ENCODE measurements around the gene TNNI3. TPM values are rescaled to one million over a fixed set of nuclear protein-coding genes. Genes with fewer than 3 reads are reported as not detected.

TNNI3 gene
- total RNA-seq, 2 donors from 2014 or later, result 9.8 to 14.2 TPM

DNA sequence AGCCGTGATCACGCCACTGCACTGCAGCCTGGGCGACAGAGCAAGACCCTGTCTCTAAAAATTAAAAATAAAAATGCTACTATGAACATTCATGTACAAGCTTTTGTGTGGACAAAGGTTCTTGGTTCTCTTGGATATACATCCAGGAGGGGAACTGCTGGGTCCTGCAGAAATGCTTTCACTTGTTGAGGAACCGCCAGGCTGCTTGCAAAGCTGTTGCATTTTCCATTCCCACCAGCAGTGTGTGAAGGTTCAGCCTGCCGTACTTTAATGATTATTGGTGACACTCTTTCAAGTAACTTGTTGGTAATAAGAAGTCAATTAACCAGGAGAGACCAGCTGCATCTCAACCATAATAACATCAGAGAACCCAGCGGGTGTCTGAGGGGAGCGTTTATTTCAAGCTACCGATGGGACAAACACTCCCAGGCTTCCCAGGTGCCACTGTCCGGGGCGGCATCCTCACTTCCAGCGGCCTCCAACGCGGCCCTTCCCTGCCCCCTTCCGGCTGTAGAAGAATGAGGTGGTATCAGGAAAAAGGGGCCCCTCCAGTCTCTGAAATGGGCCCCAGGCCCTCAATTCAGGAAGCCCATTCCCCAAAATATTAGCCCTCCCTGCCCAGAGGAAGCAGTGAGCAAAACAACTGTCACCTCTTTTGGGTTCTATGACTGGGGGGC, 24.9 kb downstream of the TNNI3 start:
- Histone ChIP-seq H3K9ac (ENCODE audit: extremely low read depth, low read length, poor library complexity, severe bottlenecking) (no peak overlapping the region), H3K4me3 (ENCODE audit: low read length) (no peak overlapping the region), H3K4me1 (ENCODE audit: control insufficient read depth, insufficient read depth, low read length) (no peaks in the 10 kb centered on the region), H3K27me3 (ENCODE audit: control insufficient read depth, insufficient read depth, low read length, poor library complexity, severe bottlenecking) (no peaks in the 10 kb centered on the region), H3K27ac (ENCODE audit: low read depth, low read length) (no peak overlapping the region), H3K36me3 (ENCODE audit: control insufficient read depth, insufficient read depth, low read length) (no peaks in the 10 kb centered on the region), H3K9me3 (ENCODE audit: control insufficient read depth, low read length) (no peaks in the 10 kb centered on the region)
- 83 to 95% methylated on average over 8 to 13 of the region's 14 CpGs for WGBS, 2 experiments (ENCODE audit: insufficient coverage in 1 of 2, insufficient read length in 1 of 2)
- Mint-ChIP-seq H3K27ac (no peak overlapping the region), H3K4me1 (no peaks in the 10 kb centered on the region), H3K36me3 (ENCODE audit: low read depth) (no peaks in the 10 kb centered on the region), H3K9me3 (no peaks in the 10 kb centered on the region), H3K27me3 (ENCODE audit: insufficient read depth) (peaks cover 2% of the 10 kb centered on the region), H3K4me3 (no peak overlapping the region)
- TF ChIP-seq, protein P1, sequence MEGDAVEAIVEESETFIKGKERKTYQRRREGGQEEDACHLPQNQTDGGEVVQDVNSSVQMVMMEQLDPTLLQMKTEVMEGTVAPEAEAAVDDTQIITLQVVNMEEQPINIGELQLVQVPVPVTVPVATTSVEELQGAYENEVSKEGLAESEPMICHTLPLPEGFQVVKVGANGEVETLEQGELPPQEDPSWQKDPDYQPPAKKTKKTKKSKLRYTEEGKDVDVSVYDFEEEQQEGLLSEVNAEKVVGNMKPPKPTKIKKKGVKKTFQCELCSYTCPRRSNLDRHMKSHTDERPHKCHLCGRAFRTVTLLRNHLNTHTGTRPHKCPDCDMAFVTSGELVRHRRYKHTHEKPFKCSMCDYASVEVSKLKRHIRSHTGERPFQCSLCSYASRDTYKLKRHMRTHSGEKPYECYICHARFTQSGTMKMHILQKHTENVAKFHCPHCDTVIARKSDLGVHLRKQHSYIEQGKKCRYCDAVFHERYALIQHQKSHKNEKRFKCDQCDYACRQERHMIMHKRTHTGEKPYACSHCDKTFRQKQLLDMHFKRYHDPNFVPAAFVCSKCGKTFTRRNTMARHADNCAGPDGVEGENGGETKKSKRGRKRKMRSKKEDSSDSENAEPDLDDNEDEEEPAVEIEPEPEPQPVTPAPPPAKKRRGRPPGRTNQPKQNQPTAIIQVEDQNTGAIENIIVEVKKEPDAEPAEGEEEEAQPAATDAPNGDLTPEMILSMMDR (conservative IDR thresholded peaks at IDR 0.05), result peak; percentile 63
- no peak for DNase-seq

DNA sequence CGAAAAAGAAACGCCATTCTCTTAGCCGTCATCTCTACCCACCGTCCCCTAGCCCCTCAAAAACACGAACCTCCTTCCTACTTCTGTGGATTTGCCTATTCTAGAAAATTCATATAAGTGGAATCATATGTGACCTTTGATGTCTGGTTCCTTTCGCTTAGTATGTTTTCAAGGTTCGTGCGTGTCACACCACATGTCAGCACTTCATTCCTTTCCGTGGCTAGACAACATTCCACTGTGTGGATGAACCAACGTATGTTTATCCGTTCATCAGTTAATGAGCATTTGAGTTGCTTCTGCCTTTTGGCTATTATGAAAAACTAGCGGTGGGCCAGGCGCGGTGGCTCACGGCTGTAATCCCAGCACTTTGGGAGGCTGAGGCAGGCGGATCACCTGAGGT, 26.1 kb downstream of the TNNI3 start:
- Mint-ChIP-seq H3K4me1 (no peaks in the 10 kb centered on the region), H3K4me3 (no peak overlapping the region), H3K27ac (no peak overlapping the region), H3K36me3 (ENCODE audit: low read depth) (no peaks in the 10 kb centered on the region), H3K27me3 (ENCODE audit: insufficient read depth) (peaks cover 9% of the 10 kb centered on the region), H3K9me3 (no peaks in the 10 kb centered on the region)
- Histone ChIP-seq H3K9ac (ENCODE audit: extremely low read depth, low read length, poor library complexity, severe bottlenecking) (no peak overlapping the region), H3K4me1 (ENCODE audit: control insufficient read depth, insufficient read depth, low read length) (no peaks in the 10 kb centered on the region), H3K27me3 (ENCODE audit: control insufficient read depth, insufficient read depth, low read length, poor library complexity, severe bottlenecking) (no peaks in the 10 kb centered on the region), H3K4me3 (ENCODE audit: low read length) (no peak overlapping the region), H3K27ac (ENCODE audit: low read depth, low read length) (no peak overlapping the region), H3K36me3 (ENCODE audit: control insufficient read depth, insufficient read depth, low read length) (no peaks in the 10 kb centered on the region), H3K9me3 (ENCODE audit: control insufficient read depth, low read length) (no peaks in the 10 kb centered on the region)
- TF ChIP-seq, protein P1 (conservative IDR thresholded peaks at IDR 0.05), result no peak
- WGBS, 2 experiments (ENCODE audit: insufficient coverage in 1 of 2, insufficient read length in 1 of 2), result 94 to 97% methylated on average over 14 to 15 of the region's 16 CpGs
- no peak for DNase-seq

DNA sequence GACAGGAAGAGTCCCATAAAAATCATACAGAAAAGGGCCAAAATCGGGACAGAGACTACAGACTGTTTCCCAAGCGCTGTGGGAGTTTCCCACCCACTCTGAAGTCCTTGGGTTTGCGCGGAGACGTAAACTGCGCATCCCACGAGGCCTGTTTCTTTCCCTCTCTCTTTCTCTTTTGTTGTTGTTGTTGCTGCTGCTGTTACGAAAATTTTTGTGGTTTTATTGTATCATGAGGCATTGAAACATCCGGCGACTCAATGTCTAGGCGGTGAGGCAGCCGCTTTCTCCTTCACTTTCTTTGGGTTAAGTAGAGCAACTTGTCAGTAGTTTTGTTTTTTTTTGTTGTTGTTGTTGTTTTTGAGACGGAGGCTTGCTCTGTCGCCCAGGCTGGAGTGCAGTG, 38.5 kb downstream of the TNNI3 start:
- DNase-seq, result no peak
- 90 to 91% methylated on average over 8 to 14 of the region's 14 CpGs for WGBS, 2 experiments (ENCODE audit: insufficient coverage in 1 of 2, insufficient read length in 1 of 2)
- Histone ChIP-seq H3K9ac (ENCODE audit: extremely low read depth, low read length, poor library complexity, severe bottlenecking) (no peak overlapping the region), H3K36me3 (ENCODE audit: control insufficient read depth, insufficient read depth, low read length) (no peaks in the 10 kb centered on the region), H3K27ac (ENCODE audit: low read depth, low read length) (no peak overlapping the region), H3K9me3 (ENCODE audit: control insufficient read depth, low read length) (no peaks in the 10 kb centered on the region), H3K27me3 (ENCODE audit: control insufficient read depth, insufficient read depth, low read length, poor library complexity, severe bottlenecking) (no peaks in the 10 kb centered on the region), H3K4me3 (ENCODE audit: low read length) (no peak overlapping the region), H3K4me1 (ENCODE audit: control insufficient read depth, insufficient read depth, low read length) (no peaks in the 10 kb centered on the region)
- Mint-ChIP-seq H3K27me3 (ENCODE audit: insufficient read depth) (peaks cover 37% of the 10 kb centered on the region), H3K9me3 (no peaks in the 10 kb centered on the region), H3K4me3 (peak overlapping the region; percentile 87), H3K27ac (peak overlapping the region; percentile 96), H3K4me1 (peaks cover 20% of the 10 kb centered on the region), H3K36me3 (ENCODE audit: low read depth) (no peaks in the 10 kb centered on the region)
- TF ChIP-seq, protein P1 (conservative IDR thresholded peaks at IDR 0.05), result no peak

All from endodermal cell (in vitro differentiated cells).